Thoracic aorta (tissue), 2 donors: ENCODE results near the gene PRMT3. TPM values are rescaled to one million over a fixed set of nuclear protein-coding genes. Genes with fewer than 3 reads are reported as not detected.

Experiments used
- ATAC-seq: fragments of 150-250 bp; one replicate; pipeline ENCODE4 v1.8.0; 2017; ENCODE audit warnings: low read depth; ENCODE audit not compliant: insufficient number of reproducible peaks, low FRiP score
- DNase-seq: peaks from one replicate; pipeline ENCODE4 v3.0.0-alpha.2; 2020; ENCODE audit warnings: low spot score
- H3K27ac ChIP-seq, 2 donors: fragments of 200-600 bp; sonication (generic); 1 replicate in 1 of 2; 2 replicates in 1 of 2; pipeline ENCODE4 v1.5.1; 2016; ENCODE audit warnings: mild to moderate bottlenecking in 2 of 2, moderate library complexity in 2 of 2
- H3K27me3 ChIP-seq: fragments of 200-600 bp; sonication (generic); replicated peaks from 2 replicates; pipeline ENCODE4 v1.6.0; 2016; ENCODE audit warnings: mild to moderate bottlenecking; ENCODE audit not compliant: insufficient read depth
- H3K36me3 ChIP-seq: fragments of 200-600 bp; sonication (generic); one replicate; pipeline ENCODE4 v1.5.1; 2016
- H3K4me1 ChIP-seq, 2 donors: fragments of 200-600 bp; sonication (generic); 1 replicate in 1 of 2; 2 replicates in 1 of 2; pipeline versions ENCODE4 v1.5.1 to v1.6.0; 2016; ENCODE audit warnings: low read depth in 2 of 2, mild to moderate bottlenecking in 1 of 2; ENCODE audit not compliant: control insufficient read depth in 1 of 2
- H3K4me3 ChIP-seq: fragments of 200-600 bp; sonication (generic); 2 replicates; pipeline ENCODE4 v1.5.1; 2016; ENCODE audit warnings: mild to moderate bottlenecking
- H3K9me3 ChIP-seq: fragments of 200-600 bp; sonication (generic); 2 replicates; pipeline ENCODE4 v1.5.1; 2016
- CTCF ChIP-seq: fragments of 200-600 bp; sonication (generic); IDR thresholded peaks from one replicate; pipeline ENCODE4 v1.5.1; 2019; ENCODE audit warnings: antibody characterized with exemption
- total RNA-seq, 2 donors: library from RNA; depleted of rRNA; stranded (reverse); fragments of >200 nt; gene quantifications; one replicate each; pipeline versions ENCODE4 v1.1.0 to v1.2.3, GENCODE V29; 2016

Gene PRMT3
- total RNA-seq, 2 donors from 2014 or later, result 7.9 to 21.0 TPM

DNA sequence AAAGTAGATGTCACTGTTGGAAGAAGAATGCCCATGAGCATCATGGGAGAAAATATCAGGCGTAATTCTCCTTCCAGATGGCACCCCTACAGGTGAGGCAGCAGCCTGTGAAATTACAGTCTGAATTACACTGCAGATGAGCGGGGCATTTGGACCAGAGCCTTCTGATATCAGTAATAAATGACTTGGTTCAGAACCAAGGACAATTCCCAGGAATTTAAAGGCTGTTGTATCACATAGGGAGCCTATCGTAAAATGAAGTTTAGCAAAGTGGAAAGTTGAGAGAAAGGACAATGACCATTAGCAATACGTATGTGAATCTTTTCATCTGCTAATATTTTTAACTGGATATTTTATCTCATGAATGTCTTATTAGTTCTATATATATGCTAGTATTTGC is 61.3 kb downstream of the PRMT3 start:
- no peak for ATAC-seq
- no peak for TF ChIP-seq CTCF
- no peaks in the 10 kb centered on the region for H3K27me3 ChIP-seq
- H3K4me3 ChIP-seq, result no peak overlapping the region
- H3K36me3 ChIP-seq, result no peaks in the 10 kb centered on the region
- H3K27ac ChIP-seq, result no peak overlapping the region
- no peak for DNase-seq
- no peaks in the 10 kb centered on the region for H3K4me1 ChIP-seq
- no peaks in the 10 kb centered on the region for H3K9me3 ChIP-seq

GRCh38 chr11:20450829-20451228 is 63.3 kb downstream of the PRMT3 start:
- no peaks in the 10 kb centered on the region for H3K27me3 ChIP-seq
- no peaks in the 10 kb centered on the region for H3K9me3 ChIP-seq
- no peak overlapping the region for H3K27ac ChIP-seq
- no peaks in the 10 kb centered on the region for H3K36me3 ChIP-seq
- no peaks in the 10 kb centered on the region for H3K4me1 ChIP-seq
- no peak overlapping the region for H3K4me3 ChIP-seq
- TF ChIP-seq CTCF, result no peak
- no peak for ATAC-seq
- no peak for DNase-seq

GRCh38 chr11:20451568-20451967 is 64.1 kb downstream of the PRMT3 start:
- no peak for DNase-seq
- Histone ChIP-seq H3K27ac (no peak overlapping the region), H3K27me3 (no peaks in the 10 kb centered on the region), H3K4me1 (no peaks in the 10 kb centered on the region), H3K36me3 (no peaks in the 10 kb centered on the region), H3K9me3 (no peaks in the 10 kb centered on the region), H3K4me3 (no peak overlapping the region)
- no peak for TF ChIP-seq CTCF
- no peak for ATAC-seq

- Histone ChIP-seq H3K9me3 (no peaks in the 10 kb centered on the region), H3K4me3 (no peak overlapping the region), H3K27ac (no peak overlapping the region), H3K4me1 (no peaks in the 10 kb centered on the region), H3K27me3 (no peaks in the 10 kb centered on the region), H3K36me3 (no peaks in the 10 kb centered on the region)
- DNase-seq (no peak), ATAC-seq (no peak)
- no peak for TF ChIP-seq CTCF
Observed at GRCh38 chr11:20452585-20452984, 65.1 kb downstream of the PRMT3 start.

GRCh38 chr11:20453657-20454316 is 66.3 kb downstream of the PRMT3 start:
- no peak for TF ChIP-seq CTCF
- Histone ChIP-seq H3K27me3 (no peaks in the 10 kb centered on the region), H3K9me3 (no peaks in the 10 kb centered on the region), H3K4me3 (no peak overlapping the region), H3K4me1 (no peaks in the 10 kb centered on the region), H3K27ac (no peak overlapping the region), H3K36me3 (no peaks in the 10 kb centered on the region)
- no peak for ATAC-seq
- DNase-seq, result no peak
